HepG2 (cell line): Measurements from ENCODE around the gene TPD52L2. TPM values are rescaled to one million over a fixed set of nuclear protein-coding genes. Genes with fewer than 3 reads are reported as not detected.
A peak's percentile ranks its signal among the peaks of the same experiment; 100 is the strongest.

Source experiments
- CBX1 ChIP-seq: IDR thresholded peaks from one replicate; pipeline ENCODE4 v1.6.1; 2016; ENCODE audit warnings: antibody characterized with exemption, low read depth
- ERF ChIP-seq: IDR thresholded peaks from 2 replicates; pipeline ENCODE4 v1.6.1; 2018; ENCODE audit warnings: missing biosample characterization, missing genetic modification reagents
- FOXK2 ChIP-seq: fragments of 450-650 bp; IDR thresholded peaks from 2 replicates; pipeline ENCODE4 v1.6.1; 2016
- FOXP1 ChIP-seq, 2 experiments: fragments of 450-650 bp in 1 of 2; IDR thresholded peaks; 2 replicates each; pipeline ENCODE4 v1.6.1; 2017 to 2018; ENCODE audit warnings: antibody characterized with exemption in 1 of 2
- KDM6A ChIP-seq: IDR thresholded peaks from 2 replicates; pipeline ENCODE4 v1.6.1; 2016; ENCODE audit warnings: low read depth
- KMT2B ChIP-seq: IDR thresholded peaks from 2 replicates; pipeline ENCODE4 v1.6.1; 2016; ENCODE audit warnings: missing genetic modification reagents, missing compliant biosample characterization
- MEF2D ChIP-seq: sonication (generic); formaldehyde crosslinking; IDR thresholded peaks from 2 replicates; pipeline ENCODE4 v1.5.1; 2020; ENCODE audit warnings: mild to moderate bottlenecking, missing genetic modification reagents
- POLR2A ChIP-seq, 2 experiments: IDR thresholded peaks; 2 replicates each; pipeline ENCODE4 v1.6.1; 2011; ENCODE audit warnings: low read depth in 2 of 2, low read length in 2 of 2, mild to moderate bottlenecking in 1 of 2, moderate library complexity in 1 of 2; ENCODE audit not compliant: insufficient read depth in 1 of 2
- SIX4 ChIP-seq: sonication (generic); formaldehyde crosslinking; IDR thresholded peaks from 2 replicates; pipeline ENCODE4 v1.4.0; 2020; ENCODE audit warnings: missing genetic modification reagents
- TARDBP ChIP-seq: sonication (generic); formaldehyde crosslinking; IDR thresholded peaks from 2 replicates; pipeline ENCODE4 v1.8.0; 2022; ENCODE audit warnings: mild to moderate bottlenecking, missing genetic modification reagents
- TOE1 ChIP-seq: sonication (generic); formaldehyde crosslinking; IDR thresholded peaks from 2 replicates; pipeline ENCODE4 v1.4.0; 2020; ENCODE audit warnings: mild to moderate bottlenecking, missing genetic modification reagents
- TSC22D2 ChIP-seq: sonication (generic); formaldehyde crosslinking; IDR thresholded peaks from 2 replicates; pipeline ENCODE4 v1.5.1; 2020; ENCODE audit warnings: missing genetic modification reagents, mild to moderate bottlenecking, borderline replicate concordance
- ZNF224 ChIP-seq: sonication (generic); formaldehyde crosslinking; IDR thresholded peaks from 2 replicates; pipeline ENCODE4 v1.5.0; 2020; ENCODE audit warnings: mild to moderate bottlenecking, missing genetic modification reagents
- ZNF3 ChIP-seq: IDR thresholded peaks from 2 replicates; pipeline ENCODE4 v1.7.0; 2017; ENCODE audit warnings: inconsistent platforms
- ZNF749 ChIP-seq: sonication (generic); formaldehyde crosslinking; IDR thresholded peaks from 2 replicates; pipeline ENCODE4 v1.8.0; 2022; ENCODE audit warnings: mild to moderate bottlenecking, missing genetic modification reagents, moderate library complexity, borderline replicate concordance
- ZNF768 ChIP-seq: sonication (generic); formaldehyde crosslinking; IDR thresholded peaks from 2 replicates; pipeline ENCODE4 v1.4.0; 2020; ENCODE audit warnings: missing genetic modification reagents
- polyA plus RNA-seq, 8 experiments: library from polyadenylated mRNA; depleted of rRNA in 3 of 8; stranded (reverse) in 7 of 8; unstranded in 1 of 8; fragments of >200 nt; fragmentation: Illumina TruSeq in 4 of 8; extraction: Trizol in 4 of 8; gene quantifications; 2 replicates each; pipeline versions ENCODE4 v1.2.1 to v1.2.3, GENCODE V29; 2011 to 2016; ENCODE audit warnings: low read depth in 4 of 8, missing spikeins in 1 of 8, mixed read lengths in 1 of 8; ENCODE audit not compliant: insufficient read depth in 1 of 8
- total RNA-seq, 5 experiments: library from RNA; depleted of rRNA; stranded (reverse); fragments of >200 nt; fragmentation: Illumina TruSeq; extraction: Trizol; gene quantifications; 2 replicates each; pipeline ENCODE4 v1.2.3, GENCODE V29; 2016; ENCODE audit warnings: low read depth in 1 of 5
- TF ChIP-seq, protein P1 (sequence below): sonication (generic); formaldehyde crosslinking; conservative IDR thresholded peaks from 2 replicates; pipeline ENCODE4 v1.5.0; 2020; ENCODE audit warnings: missing genetic modification reagents
- TF ChIP-seq, protein P2 (sequence below): sonication (generic); formaldehyde crosslinking; IDR thresholded peaks from 2 replicates; pipeline ENCODE4 v1.4.0; 2020; ENCODE audit warnings: missing genetic modification reagents, borderline replicate concordance
- TF ChIP-seq, protein P3 (sequence below): sonication (generic); formaldehyde crosslinking; IDR thresholded peaks from 2 replicates; pipeline ENCODE4 v1.4.0; 2020; ENCODE audit warnings: missing genetic modification reagents
- TF ChIP-seq, protein P4 (sequence below): sonication (generic); formaldehyde crosslinking; IDR thresholded peaks from 2 replicates; pipeline ENCODE4 v1.8.1; 2022; ENCODE audit warnings: mild to moderate bottlenecking, missing genetic modification reagents
- TF ChIP-seq, protein P5 (sequence below): sonication (generic); formaldehyde crosslinking; conservative IDR thresholded peaks from 2 replicates; pipeline ENCODE4 v1.8.1; 2023; ENCODE audit warnings: missing genetic modification reagents

The TPD52L2 gene
- total and polyA plus RNA-seq, 2 of the 13 experiments (the other 11 are each of a cell fraction or from before 2014, with no cell fraction given) = 156 to 184 TPM

DNA sequence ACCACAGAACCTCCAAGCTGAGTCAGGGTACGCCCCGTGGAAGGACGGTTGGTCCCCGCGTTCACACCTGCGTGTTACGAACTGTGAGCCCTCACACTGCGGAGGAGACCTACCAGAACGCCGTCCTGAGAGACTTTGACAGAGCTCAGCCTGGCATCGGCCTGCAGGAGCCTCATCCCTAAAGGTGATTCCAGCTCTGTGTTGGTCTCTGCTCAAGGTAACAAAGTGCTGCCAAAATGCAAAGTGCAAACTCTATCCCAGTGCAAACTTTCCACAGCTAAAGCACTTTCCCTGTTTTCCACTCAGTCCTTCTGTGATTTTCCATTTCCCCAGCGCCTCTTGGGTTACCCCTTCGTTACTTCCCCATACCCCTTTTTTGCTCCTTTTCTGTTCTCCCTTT, 25.4 kb upstream of the TPD52L2 start (continued):
- TF ChIP-seq, protein P1, sequence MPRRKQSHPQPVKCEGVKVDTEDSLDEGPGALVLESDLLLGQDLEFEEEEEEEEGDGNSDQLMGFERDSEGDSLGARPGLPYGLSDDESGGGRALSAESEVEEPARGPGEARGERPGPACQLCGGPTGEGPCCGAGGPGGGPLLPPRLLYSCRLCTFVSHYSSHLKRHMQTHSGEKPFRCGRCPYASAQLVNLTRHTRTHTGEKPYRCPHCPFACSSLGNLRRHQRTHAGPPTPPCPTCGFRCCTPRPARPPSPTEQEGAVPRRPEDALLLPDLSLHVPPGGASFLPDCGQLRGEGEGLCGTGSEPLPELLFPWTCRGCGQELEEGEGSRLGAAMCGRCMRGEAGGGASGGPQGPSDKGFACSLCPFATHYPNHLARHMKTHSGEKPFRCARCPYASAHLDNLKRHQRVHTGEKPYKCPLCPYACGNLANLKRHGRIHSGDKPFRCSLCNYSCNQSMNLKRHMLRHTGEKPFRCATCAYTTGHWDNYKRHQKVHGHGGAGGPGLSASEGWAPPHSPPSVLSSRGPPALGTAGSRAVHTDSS (CRISPR knock-in tag) = no peak
- TF ChIP-seq SIX4 (CRISPR knock-in tag) (no peak), MEF2D (CRISPR knock-in tag) (no peak), ZNF3 (CRISPR knock-in tag) (no peak), ZNF224 (CRISPR knock-in tag) (no peak), FOXP1 (IDR thresholded peaks at IDR 0.05) (no peak), FOXP1 (CRISPR knock-in tag; IDR thresholded peaks at IDR 0.05) (no peak), CBX1 (no peak), ZNF749 (no peak), TOE1 (no peak), KMT2B (CRISPR knock-in tag) (no peak), POLR2A (IDR thresholded peaks at IDR 0.05; ENCODE audit: insufficient read depth in 1 of 2, low read depth in 2 of 2, low read length in 2 of 2) (no peak), ZNF768 (no peak), TSC22D2 (CRISPR knock-in tag) (no peak), FOXK2 (no peak), TARDBP (no peak), KDM6A (no peak), ERF (CRISPR knock-in tag) (no peak)
- TF ChIP-seq, protein P2, sequence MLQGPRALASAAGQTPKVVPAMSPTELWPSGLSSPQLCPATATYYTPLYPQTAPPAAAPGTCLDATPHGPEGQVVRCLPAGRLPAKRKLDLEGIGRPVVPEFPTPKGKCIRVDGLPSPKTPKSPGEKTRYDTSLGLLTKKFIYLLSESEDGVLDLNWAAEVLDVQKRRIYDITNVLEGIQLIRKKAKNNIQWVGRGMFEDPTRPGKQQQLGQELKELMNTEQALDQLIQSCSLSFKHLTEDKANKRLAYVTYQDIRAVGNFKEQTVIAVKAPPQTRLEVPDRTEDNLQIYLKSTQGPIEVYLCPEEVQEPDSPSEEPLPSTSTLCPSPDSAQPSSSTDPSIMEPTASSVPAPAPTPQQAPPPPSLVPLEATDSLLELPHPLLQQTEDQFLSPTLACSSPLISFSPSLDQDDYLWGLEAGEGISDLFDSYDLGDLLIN (CRISPR knock-in tag) = 0 out of 2 replicates have a peak, but pooled peaks have one; percentile 20
- TF ChIP-seq, protein P3, sequence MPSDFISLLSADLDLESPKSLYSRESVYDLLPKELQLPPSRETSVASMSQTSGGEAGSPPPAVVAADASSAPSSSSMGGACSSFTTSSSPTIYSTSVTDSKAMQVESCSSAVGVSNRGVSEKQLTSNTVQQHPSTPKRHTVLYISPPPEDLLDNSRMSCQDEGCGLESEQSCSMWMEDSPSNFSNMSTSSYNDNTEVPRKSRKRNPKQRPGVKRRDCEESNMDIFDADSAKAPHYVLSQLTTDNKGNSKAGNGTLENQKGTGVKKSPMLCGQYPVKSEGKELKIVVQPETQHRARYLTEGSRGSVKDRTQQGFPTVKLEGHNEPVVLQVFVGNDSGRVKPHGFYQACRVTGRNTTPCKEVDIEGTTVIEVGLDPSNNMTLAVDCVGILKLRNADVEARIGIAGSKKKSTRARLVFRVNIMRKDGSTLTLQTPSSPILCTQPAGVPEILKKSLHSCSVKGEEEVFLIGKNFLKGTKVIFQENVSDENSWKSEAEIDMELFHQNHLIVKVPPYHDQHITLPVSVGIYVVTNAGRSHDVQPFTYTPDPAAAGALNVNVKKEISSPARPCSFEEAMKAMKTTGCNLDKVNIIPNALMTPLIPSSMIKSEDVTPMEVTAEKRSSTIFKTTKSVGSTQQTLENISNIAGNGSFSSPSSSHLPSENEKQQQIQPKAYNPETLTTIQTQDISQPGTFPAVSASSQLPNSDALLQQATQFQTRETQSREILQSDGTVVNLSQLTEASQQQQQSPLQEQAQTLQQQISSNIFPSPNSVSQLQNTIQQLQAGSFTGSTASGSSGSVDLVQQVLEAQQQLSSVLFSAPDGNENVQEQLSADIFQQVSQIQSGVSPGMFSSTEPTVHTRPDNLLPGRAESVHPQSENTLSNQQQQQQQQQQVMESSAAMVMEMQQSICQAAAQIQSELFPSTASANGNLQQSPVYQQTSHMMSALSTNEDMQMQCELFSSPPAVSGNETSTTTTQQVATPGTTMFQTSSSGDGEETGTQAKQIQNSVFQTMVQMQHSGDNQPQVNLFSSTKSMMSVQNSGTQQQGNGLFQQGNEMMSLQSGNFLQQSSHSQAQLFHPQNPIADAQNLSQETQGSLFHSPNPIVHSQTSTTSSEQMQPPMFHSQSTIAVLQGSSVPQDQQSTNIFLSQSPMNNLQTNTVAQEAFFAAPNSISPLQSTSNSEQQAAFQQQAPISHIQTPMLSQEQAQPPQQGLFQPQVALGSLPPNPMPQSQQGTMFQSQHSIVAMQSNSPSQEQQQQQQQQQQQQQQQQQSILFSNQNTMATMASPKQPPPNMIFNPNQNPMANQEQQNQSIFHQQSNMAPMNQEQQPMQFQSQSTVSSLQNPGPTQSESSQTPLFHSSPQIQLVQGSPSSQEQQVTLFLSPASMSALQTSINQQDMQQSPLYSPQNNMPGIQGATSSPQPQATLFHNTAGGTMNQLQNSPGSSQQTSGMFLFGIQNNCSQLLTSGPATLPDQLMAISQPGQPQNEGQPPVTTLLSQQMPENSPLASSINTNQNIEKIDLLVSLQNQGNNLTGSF (CRISPR knock-in tag) = peak; percentile 60; the same call in 1 of the 2 replicates
- TF ChIP-seq, protein P4, sequence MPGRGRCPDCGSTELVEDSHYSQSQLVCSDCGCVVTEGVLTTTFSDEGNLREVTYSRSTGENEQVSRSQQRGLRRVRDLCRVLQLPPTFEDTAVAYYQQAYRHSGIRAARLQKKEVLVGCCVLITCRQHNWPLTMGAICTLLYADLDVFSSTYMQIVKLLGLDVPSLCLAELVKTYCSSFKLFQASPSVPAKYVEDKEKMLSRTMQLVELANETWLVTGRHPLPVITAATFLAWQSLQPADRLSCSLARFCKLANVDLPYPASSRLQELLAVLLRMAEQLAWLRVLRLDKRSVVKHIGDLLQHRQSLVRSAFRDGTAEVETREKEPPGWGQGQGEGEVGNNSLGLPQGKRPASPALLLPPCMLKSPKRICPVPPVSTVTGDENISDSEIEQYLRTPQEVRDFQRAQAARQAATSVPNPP (CRISPR knock-in tag) = no peak
- TF ChIP-seq, protein P5, sequence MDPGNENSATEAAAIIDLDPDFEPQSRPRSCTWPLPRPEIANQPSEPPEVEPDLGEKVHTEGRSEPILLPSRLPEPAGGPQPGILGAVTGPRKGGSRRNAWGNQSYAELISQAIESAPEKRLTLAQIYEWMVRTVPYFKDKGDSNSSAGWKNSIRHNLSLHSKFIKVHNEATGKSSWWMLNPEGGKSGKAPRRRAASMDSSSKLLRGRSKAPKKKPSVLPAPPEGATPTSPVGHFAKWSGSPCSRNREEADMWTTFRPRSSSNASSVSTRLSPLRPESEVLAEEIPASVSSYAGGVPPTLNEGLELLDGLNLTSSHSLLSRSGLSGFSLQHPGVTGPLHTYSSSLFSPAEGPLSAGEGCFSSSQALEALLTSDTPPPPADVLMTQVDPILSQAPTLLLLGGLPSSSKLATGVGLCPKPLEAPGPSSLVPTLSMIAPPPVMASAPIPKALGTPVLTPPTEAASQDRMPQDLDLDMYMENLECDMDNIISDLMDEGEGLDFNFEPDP = no peak
